PC-9 (cell line): Measurements from ENCODE around the gene KDM4E. TPM values are rescaled to one million over a fixed set of nuclear protein-coding genes. Genes with fewer than 3 reads are reported as not detected.
"Not testable (repeated sequence)": the region's sequence is repeated elsewhere in the genome, so short reads cannot be mapped to it uniquely, and the experiment has no call there.

ENCODE experiments used
- BruUV-seq: library from RNA; stranded (reverse); fragments of 400-500 nt; replicated peaks from 2 replicates; lab custom pipeline; 2021; lab: Mats Ljungman, UMichigan
- CTCF ChIA-PET: fragments of 300-600 bp; sonication (Branson Sonifier 250); formaldehyde crosslinking; loops from one replicate; lab custom pipeline; 2022; ENCODE audit warnings: antibody characterized with exemption; lab: Charles Lee
- POLR2A ChIA-PET: fragments of 300-600 bp; sonication (Branson Sonifier 250); formaldehyde crosslinking; loops from one replicate; lab custom pipeline; 2022; ENCODE audit warnings: antibody characterized with exemption; ENCODE audit not compliant: unreplicated experiment; lab: Charles Lee
- DNase-seq, 2 experiments: peaks; one replicate each; pipeline versions ENCODE4 v3.0.0 to v3.0.0-alpha.2; 2015 to 2022; ENCODE audit warnings: mixed read lengths in 1 of 2
- H2AFZ ChIP-seq: fragments of 200-600 bp; sonication (generic); 2 replicates; pipeline ENCODE4 v1.8.1; 2017; ENCODE audit warnings: antibody characterized with exemption
- H3F3A ChIP-seq: fragments of 200-600 bp; sonication (generic); 2 replicates; pipeline ENCODE4 v1.8.1; 2017; ENCODE audit warnings: antibody characterized with exemption, mild to moderate bottlenecking, low read depth; ENCODE audit not compliant: insufficient read depth
- H3K27ac ChIP-seq: fragments of 200-600 bp; sonication (generic); 2 replicates; pipeline ENCODE4 v1.6.1; 2016; ENCODE audit warnings: mixed run types
- H3K27me3 ChIP-seq: fragments of 200-600 bp; sonication (generic); 2 replicates; pipeline ENCODE4 v1.6.1; 2016; ENCODE audit warnings: low read depth, mixed run types; ENCODE audit not compliant: insufficient read depth
- H3K36me3 ChIP-seq: fragments of 200-600 bp; sonication (generic); 2 replicates; pipeline ENCODE4 v1.6.1; 2016; ENCODE audit warnings: low read depth, mixed run types
- H3K4me1 ChIP-seq: fragments of 200-600 bp; sonication (generic); replicated peaks from 2 replicates; pipeline ENCODE4 v1.6.1; 2016; ENCODE audit warnings: mixed run types; ENCODE audit not compliant: insufficient read depth
- H3K4me2 ChIP-seq: fragments of 200-600 bp; sonication (generic); 2 replicates; pipeline ENCODE4 v1.6.1; 2017; ENCODE audit warnings: mixed run types
- H3K4me3 ChIP-seq: fragments of 200-600 bp; sonication (generic); 2 replicates; pipeline ENCODE4 v1.6.1; 2016; ENCODE audit warnings: mixed run types
- H3K79me2 ChIP-seq: fragments of 200-600 bp; sonication (generic); 2 replicates; pipeline ENCODE4 v1.6.1; 2017; ENCODE audit warnings: low read depth, mixed run types
- H3K9me2 ChIP-seq: fragments of 200-600 bp; sonication (generic); 2 replicates; pipeline ENCODE4 v1.8.1; 2017; ENCODE audit warnings: mild to moderate bottlenecking; ENCODE audit not compliant: insufficient read depth
- H3K9me3 ChIP-seq: fragments of 200-600 bp; sonication (generic); 2 replicates; pipeline ENCODE4 v1.8.1; 2016; ENCODE audit warnings: low read depth; ENCODE audit not compliant: insufficient read depth
- H4K20me1 ChIP-seq: fragments of 200-600 bp; sonication (generic); 2 replicates; pipeline ENCODE4 v1.8.1; 2017; ENCODE audit not compliant: insufficient read depth
- CTCF ChIP-seq: fragments of 200-600 bp; sonication (generic); conservative IDR thresholded peaks from 2 replicates; pipeline ENCODE4 v1.6.1; 2017; ENCODE audit warnings: mixed run types, antibody characterized with exemption, mild to moderate bottlenecking, moderate library complexity
- EZH2 ChIP-seq: fragments of 200-600 bp; sonication (generic); IDR thresholded peaks from 2 replicates; pipeline ENCODE4 v1.8.0; 2017; ENCODE audit warnings: antibody characterized with exemption, low read depth
- intact Hi-C: fragments of 100-400 bp; cut with micrococcal nuclease; formaldehyde crosslinking; loops from one replicate; pipeline ENCODE4 v1.10.0; 2022; ENCODE audit not compliant: unreplicated experiment
- total RNA-seq: library from RNA; stranded (reverse); gene quantifications from 2 replicates; pipeline ENCODE4 v1.2.3, GENCODE V29; 2021

Gene KDM4E
- total RNA-seq, 1 experiment from 2014 or later: not detected

GRCh38 chr11:95014184-95014821, 10.8 kb upstream of the KDM4E start:
- Histone ChIP-seq H3K4me3 (no peak overlapping the region), H3K27ac (no peak overlapping the region), H3K4me2 (no peak overlapping the region), H3F3A (no peaks in the 10 kb centered on the region; the same call in 1 of the 2 replicates), H4K20me1 (no peaks in the 10 kb centered on the region), H3K4me1 (no peaks in the 10 kb centered on the region), H3K9me3 (no peaks in the 10 kb centered on the region), H2AFZ (no peak overlapping the region), H3K27me3 (no peaks in the 10 kb centered on the region), H3K9me2 (no peaks in the 10 kb centered on the region), H3K79me2 (no peaks in the 10 kb centered on the region), H3K36me3 (no peaks in the 10 kb centered on the region)
- CTCF ChIA-PET: no interaction called here
- POLR2A ChIA-PET: no interaction called here
- TF ChIP-seq EZH2: no peak
- intact Hi-C loops: no loop called here
- DNase-seq: no peak
- no TSS peak for BruUV-seq

GRCh38 chr11:95016139-95016538, 8.9 kb upstream of the KDM4E start:
- H3K79me2 ChIP-seq: no peaks in the 10 kb centered on the region
- H3F3A ChIP-seq: no peaks in the 10 kb centered on the region; the same call in 1 of the 2 replicates
- H3K4me1 ChIP-seq: no peaks in the 10 kb centered on the region
- DNase-seq: no peak
- H2AFZ ChIP-seq: peak overlapping the region; percentile 59
- H3K9me2 ChIP-seq: no peaks in the 10 kb centered on the region
- H3K4me3 ChIP-seq: no peak overlapping the region
- H3K4me2 ChIP-seq: peak overlapping the region; percentile 31; the same call in 1 of the 2 replicates
- no TSS peak for BruUV-seq
- no peaks in the 10 kb centered on the region for H4K20me1 ChIP-seq
- H3K27ac ChIP-seq: no peak overlapping the region
- TF ChIP-seq EZH2 (no peak), CTCF (no peak)
- ChIA-PET CTCF (no interaction called here), POLR2A (interaction anchor here (0.5 kb wide), 1 partner anchor 55 kb away, joined by 3 read pairs; no protein-coding TSS in a partner anchor)
- no peaks in the 10 kb centered on the region for H3K27me3 ChIP-seq
- H3K36me3 ChIP-seq: no peaks in the 10 kb centered on the region
- no peaks in the 10 kb centered on the region for H3K9me3 ChIP-seq
- intact Hi-C loops: no loop called here

GRCh38 chr11:95021468-95021867, 3.6 kb upstream of the KDM4E start:
- intact Hi-C loops, H3K4me3 ChIP-seq, H3K36me3 ChIP-seq, H3K27me3 ChIP-seq, DNase-seq, H3K79me2 ChIP-seq, CTCF ChIA-PET, H3K9me3 ChIP-seq, H3K4me2 ChIP-seq, BruUV-seq, H2AFZ ChIP-seq, H3K4me1 ChIP-seq, H3K27ac ChIP-seq, H3F3A ChIP-seq, H4K20me1 ChIP-seq, H3K9me2 ChIP-seq, POLR2A ChIA-PET: not testable (repeated sequence)

GRCh38 chr11:95025594-95025993, 536 bp downstream of the KDM4E start:
- H3K9me2 ChIP-seq, H3K27me3 ChIP-seq, H2AFZ ChIP-seq, H4K20me1 ChIP-seq, DNase-seq, H3K4me2 ChIP-seq, H3K4me1 ChIP-seq, H3K27ac ChIP-seq, BruUV-seq, H3K36me3 ChIP-seq, POLR2A ChIA-PET, CTCF ChIA-PET, H3K4me3 ChIP-seq, intact Hi-C loops, H3F3A ChIP-seq, H3K9me3 ChIP-seq, H3K79me2 ChIP-seq: not testable (repeated sequence)
